ENCODE results near the gene STMN3.

STMN3 gene

GRCh38 chr20:63664861-63665594 is 11.8 kb upstream of the STMN3 start:
- no peaks in the 10 kb centered on the region for H3K79me2 ChIP-seq (ENCODE audit: insufficient read depth, low read depth)
- H3K9ac ChIP-seq = no peak overlapping the region
- no peaks in the 10 kb centered on the region for H3K36me3 ChIP-seq (ENCODE audit: insufficient read depth)
- H3K27me3 ChIP-seq (ENCODE audit: insufficient read depth, low read depth) = no peaks in the 10 kb centered on the region
- H3K4me3 ChIP-seq (IDR thresholded peaks at IDR 0.05; ENCODE audit: insufficient read depth, low read depth, low read length) = no peak overlapping the region
- TF ChIP-seq, protein P1, sequence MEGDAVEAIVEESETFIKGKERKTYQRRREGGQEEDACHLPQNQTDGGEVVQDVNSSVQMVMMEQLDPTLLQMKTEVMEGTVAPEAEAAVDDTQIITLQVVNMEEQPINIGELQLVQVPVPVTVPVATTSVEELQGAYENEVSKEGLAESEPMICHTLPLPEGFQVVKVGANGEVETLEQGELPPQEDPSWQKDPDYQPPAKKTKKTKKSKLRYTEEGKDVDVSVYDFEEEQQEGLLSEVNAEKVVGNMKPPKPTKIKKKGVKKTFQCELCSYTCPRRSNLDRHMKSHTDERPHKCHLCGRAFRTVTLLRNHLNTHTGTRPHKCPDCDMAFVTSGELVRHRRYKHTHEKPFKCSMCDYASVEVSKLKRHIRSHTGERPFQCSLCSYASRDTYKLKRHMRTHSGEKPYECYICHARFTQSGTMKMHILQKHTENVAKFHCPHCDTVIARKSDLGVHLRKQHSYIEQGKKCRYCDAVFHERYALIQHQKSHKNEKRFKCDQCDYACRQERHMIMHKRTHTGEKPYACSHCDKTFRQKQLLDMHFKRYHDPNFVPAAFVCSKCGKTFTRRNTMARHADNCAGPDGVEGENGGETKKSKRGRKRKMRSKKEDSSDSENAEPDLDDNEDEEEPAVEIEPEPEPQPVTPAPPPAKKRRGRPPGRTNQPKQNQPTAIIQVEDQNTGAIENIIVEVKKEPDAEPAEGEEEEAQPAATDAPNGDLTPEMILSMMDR (conservative IDR thresholded peaks at IDR 0.05; ENCODE audit: low read depth, low read length) = no peak
- H3K4me1 ChIP-seq (ENCODE audit: low read depth, poor library complexity, severe bottlenecking) = no peaks in the 10 kb centered on the region
- no peak overlapping the region for H3K4me2 ChIP-seq
- H3K27ac ChIP-seq = no peak overlapping the region
- H4K20me1 ChIP-seq (ENCODE audit: insufficient read depth) = no peaks in the 10 kb centered on the region
- no peak overlapping the region for H2AFZ ChIP-seq (ENCODE audit: low read depth)

- H3K79me2 ChIP-seq (ENCODE audit: insufficient read depth, low read depth) = no peaks in the 10 kb centered on the region; the same call in 1 of the 2 replicates
- no peak overlapping the region for H3K4me2 ChIP-seq
- H3K27me3 ChIP-seq (ENCODE audit: insufficient read depth, low read depth) = no peaks in the 10 kb centered on the region
- no peak overlapping the region for H3K27ac ChIP-seq
- no peaks in the 10 kb centered on the region for H3K4me1 ChIP-seq (ENCODE audit: low read depth, poor library complexity, severe bottlenecking)
- no peaks in the 10 kb centered on the region for H3K36me3 ChIP-seq (ENCODE audit: insufficient read depth)
- H3K4me3 ChIP-seq (IDR thresholded peaks at IDR 0.05; ENCODE audit: insufficient read depth, low read depth, low read length) = no peak overlapping the region
- TF ChIP-seq, protein P1 (conservative IDR thresholded peaks at IDR 0.05; ENCODE audit: low read depth, low read length) = no peak
- no peak overlapping the region for H3K9ac ChIP-seq
- no peak overlapping the region for H2AFZ ChIP-seq (ENCODE audit: low read depth)
- no peaks in the 10 kb centered on the region for H4K20me1 ChIP-seq (ENCODE audit: insufficient read depth)
Observed at GRCh38 chr20:63664143-63664851, 11.1 kb upstream of the STMN3 start.

DNA sequence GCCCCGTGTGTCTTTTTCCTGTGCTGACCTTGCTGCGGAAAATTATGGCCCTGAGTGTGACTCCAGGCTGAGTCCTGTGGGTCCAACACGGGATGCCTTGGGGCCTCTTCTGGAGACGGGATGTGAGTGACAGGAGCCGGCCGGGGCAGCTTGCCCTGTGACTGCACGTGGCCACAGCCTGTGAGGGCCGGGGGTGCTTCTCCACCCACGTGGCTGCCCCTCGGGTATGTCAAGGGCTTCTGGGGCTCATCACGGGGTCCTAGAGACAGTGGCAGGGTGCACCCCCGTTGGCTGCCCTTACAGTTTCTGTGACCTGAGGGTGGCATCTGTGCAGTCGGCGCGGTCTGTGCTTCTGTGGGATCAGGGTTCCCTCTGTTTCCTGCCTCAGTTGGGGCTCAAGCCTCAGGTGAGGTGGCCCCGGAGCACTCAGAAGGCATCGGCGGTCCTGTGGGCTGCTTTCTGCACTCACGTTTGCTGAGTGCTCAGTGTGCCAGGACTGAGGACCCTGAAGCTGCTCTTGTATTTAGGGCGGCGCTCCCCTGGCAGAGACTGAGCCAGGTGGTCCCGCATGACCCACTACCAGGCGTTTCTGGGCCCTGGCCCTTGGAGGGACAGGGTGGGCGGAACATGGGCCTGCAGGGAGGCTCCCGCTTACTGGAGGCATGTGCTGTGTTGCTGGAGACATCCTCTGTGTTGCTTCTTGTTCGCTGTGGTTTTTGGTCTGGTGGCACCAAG is 10.3 kb upstream of the STMN3 start:
- H3K4me2 ChIP-seq = no peak overlapping the region
- H2AFZ ChIP-seq (ENCODE audit: low read depth) = no peak overlapping the region
- no peaks in the 10 kb centered on the region for H3K36me3 ChIP-seq (ENCODE audit: insufficient read depth)
- H3K9ac ChIP-seq = no peak overlapping the region
- no peaks in the 10 kb centered on the region for H3K4me1 ChIP-seq (ENCODE audit: low read depth, poor library complexity, severe bottlenecking)
- no peaks in the 10 kb centered on the region; the same call in 1 of the 2 replicates for H3K79me2 ChIP-seq (ENCODE audit: insufficient read depth, low read depth)
- H3K4me3 ChIP-seq (IDR thresholded peaks at IDR 0.05; ENCODE audit: insufficient read depth, low read depth, low read length) = no peak overlapping the region
- no peaks in the 10 kb centered on the region for H3K27me3 ChIP-seq (ENCODE audit: insufficient read depth, low read depth)
- TF ChIP-seq, protein P1 (conservative IDR thresholded peaks at IDR 0.05; ENCODE audit: low read depth, low read length) = no peak
- H3K27ac ChIP-seq = no peak overlapping the region
- no peaks in the 10 kb centered on the region for H4K20me1 ChIP-seq (ENCODE audit: insufficient read depth)

GRCh38 chr20:63662813-63663189 is 9.6 kb upstream of the STMN3 start:
- no peaks in the 10 kb centered on the region for H3K4me1 ChIP-seq (ENCODE audit: low read depth, poor library complexity, severe bottlenecking)
- H3K36me3 ChIP-seq (ENCODE audit: insufficient read depth) = no peaks in the 10 kb centered on the region
- TF ChIP-seq, protein P1 (conservative IDR thresholded peaks at IDR 0.05; ENCODE audit: low read depth, low read length) = no peak
- no peak overlapping the region for H3K27ac ChIP-seq
- no peak overlapping the region for H3K4me2 ChIP-seq
- H3K9ac ChIP-seq = no peak overlapping the region
- H4K20me1 ChIP-seq (ENCODE audit: insufficient read depth) = no peaks in the 10 kb centered on the region
- H3K79me2 ChIP-seq (ENCODE audit: insufficient read depth, low read depth) = no peaks in the 10 kb centered on the region; the same call in 1 of the 2 replicates
- H3K27me3 ChIP-seq (ENCODE audit: insufficient read depth, low read depth) = no peaks in the 10 kb centered on the region
- H2AFZ ChIP-seq (ENCODE audit: low read depth) = no peak overlapping the region
- no peak overlapping the region for H3K4me3 ChIP-seq (IDR thresholded peaks at IDR 0.05; ENCODE audit: insufficient read depth, low read depth, low read length)
